Coronary artery (tissue), 2 donors: Measurements from ENCODE around the gene ALDH3B2.

Experiments
- DNase-seq: peaks from one replicate; pipeline ENCODE4 v3.0.0-alpha.2; 2017; ENCODE audit warnings: low spot score
- H3K27ac ChIP-seq, 2 donors: fragments of 200-600 bp; sonication (generic); one replicate each; pipeline ENCODE4 v1.5.1; 2016 to 2019
- H3K4me3 ChIP-seq: fragments of 200-600 bp; sonication (generic); 2 replicates; pipeline ENCODE4 v1.5.1; 2016; ENCODE audit warnings: mild to moderate bottlenecking, moderate library complexity
- CTCF ChIP-seq: fragments of 200-600 bp; sonication (generic); IDR thresholded peaks from one replicate; pipeline ENCODE4 v1.5.1; 2019; ENCODE audit warnings: antibody characterized with exemption

The ALDH3B2 gene

GRCh38 chr11:67642173-67643120 lies 32.0 kb downstream of the ALDH3B2 start:
- Histone ChIP-seq H3K27ac (no peak overlapping the region), H3K4me3 (no peak overlapping the region)
- no peak for DNase-seq
- TF ChIP-seq CTCF, result no peak

GRCh38 chr11:67641338-67642172 lies 32.9 kb downstream of the ALDH3B2 start:
- TF ChIP-seq CTCF, result no peak
- Histone ChIP-seq H3K27ac (no peak overlapping the region), H3K4me3 (no peak overlapping the region)
- DNase-seq, result no peak

- H3K4me3 ChIP-seq, result no peak overlapping the region
- no peak for TF ChIP-seq CTCF
- H3K27ac ChIP-seq, result no peak overlapping the region
- DNase-seq, result no peak
Measured at GRCh38 chr11:67640758-67641337, 33.6 kb downstream of the ALDH3B2 start.

GRCh38 chr11:67640021-67640757 lies 34.2 kb downstream of the ALDH3B2 start:
- peak; percentile 38 for TF ChIP-seq CTCF
- no peak for DNase-seq
- no peak overlapping the region for H3K27ac ChIP-seq
- no peak overlapping the region for H3K4me3 ChIP-seq

- H3K4me3 ChIP-seq, result no peak within 1 kb of the TSS
- no peak for DNase-seq
- no peak within 1 kb of the TSS for H3K27ac ChIP-seq
- no peak for TF ChIP-seq CTCF
Measured at GRCh38 chr11:67639438-67639859, 35.0 kb downstream of the ALDH3B2 start, which contains the start of gene TBX10. Gene TBX10 (minus strand): TSS chr11:67639763. CDS start chr11:67639472, 291 bp downstream.
